ENCODE data around the gene MSANTD2. TPM values are rescaled to one million over a fixed set of nuclear protein-coding genes. Genes with fewer than 3 reads are reported as not detected.

The MSANTD2 gene
- total and polyA plus RNA-seq, 7 experiments from 2014 or later, result 3.8 to 29.5 (median 12.1) TPM

GRCh38 chr11:124754710-124755109, 45.5 kb downstream of the MSANTD2 start:
- ATAC-seq (no peak), DNase-seq (no peak)
- intact Hi-C loops (cut with micrococcal nuclease), result no loop called here
- Histone ChIP-seq H3K36me3 (ENCODE audit: control insufficient read depth in 2 of 3, insufficient read depth in 3 of 3, low read length in 3 of 3) (no peaks in the 10 kb centered on the region), H3K27me3 (ENCODE audit: control insufficient read depth in 2 of 2, insufficient read depth in 2 of 2, low read length in 2 of 2) (peaks cover 0 to 2% of the 10 kb centered on the region in 2 donors), H3K4me1 (ENCODE audit: control insufficient read depth in 2 of 2, insufficient read depth in 2 of 2, low read length in 2 of 2) (peaks cover 0 to 17% of the 10 kb centered on the region in 2 donors), H3K27ac (ENCODE audit: low read depth, low read length) (no peak overlapping the region), H3K4me3 (ENCODE audit: low read length) (no peak overlapping the region), H3K9me3 (ENCODE audit: control insufficient read depth in 2 of 3, low read length in 3 of 3) (no peaks in the 10 kb centered on the region)
- Mint-ChIP-seq H3K36me3 (no peaks in the 10 kb centered on the region), H3K27me3 (peaks cover 29 to 38% (median 33%) of the 10 kb centered on the region in 5 donors), H3K27ac (no peak overlapping the region), H3K4me1 (peaks cover 6 to 32% (median 15%) of the 10 kb centered on the region in 7 donors), H3K4me3 (no peak overlapping the region), H3K9me3 (peaks cover 0 to 2% (median 0%) of the 10 kb centered on the region in 11 donors)
- POLR2A ChIA-PET, result interaction anchor here (0.8 to 5.4 kb wide), 2 partner anchors 7 to 82 kb away, joined by 3 to 42 read pairs; partner anchors contain the start of gene SIAE
- CTCF ChIA-PET, result interaction anchor here (0.7 to 4.5 kb wide), 2 partner anchors 7 to 14 kb away, joined by 3 to 23 read pairs; no protein-coding TSS in a partner anchor

GRCh38 chr11:124754309-124754708, 45.9 kb downstream of the MSANTD2 start:
- Histone ChIP-seq H3K27ac (ENCODE audit: low read depth, low read length) (no peak overlapping the region), H3K4me3 (ENCODE audit: low read length) (no peak overlapping the region), H3K9me3 (ENCODE audit: control insufficient read depth in 2 of 3, low read length in 3 of 3) (no peaks in the 10 kb centered on the region), H3K36me3 (ENCODE audit: control insufficient read depth in 2 of 3, insufficient read depth in 3 of 3, low read length in 3 of 3) (no peaks in the 10 kb centered on the region), H3K4me1 (ENCODE audit: control insufficient read depth in 2 of 2, insufficient read depth in 2 of 2, low read length in 2 of 2) (peaks cover 0 to 13% of the 10 kb centered on the region in 2 donors), H3K27me3 (ENCODE audit: control insufficient read depth in 2 of 2, insufficient read depth in 2 of 2, low read length in 2 of 2) (peaks cover 0 to 2% of the 10 kb centered on the region in 2 donors)
- ATAC-seq (no peak), DNase-seq (no peak)
- Mint-ChIP-seq H3K4me3 (no peak overlapping the region), H3K4me1 (peaks cover 6 to 29% (median 13%) of the 10 kb centered on the region in 7 donors), H3K27me3 (peaks cover 28 to 35% (median 29%) of the 10 kb centered on the region in 5 donors), H3K9me3 (peaks cover 0 to 2% (median 0%) of the 10 kb centered on the region in 11 donors), H3K36me3 (no peaks in the 10 kb centered on the region), H3K27ac (no peak overlapping the region)
- POLR2A ChIA-PET, result interaction anchor here (0.8 kb wide), 1 partner anchor 81 kb away, joined by 3 read pairs; the partner anchor contains the start of gene SIAE
- CTCF ChIA-PET, result interaction anchor here (1.6 to 2.0 kb wide), 2 partner anchors 8 to 10 kb away, joined by 3 to 5 read pairs; partner anchors contain the start of gene ESAM
- intact Hi-C loops (cut with micrococcal nuclease), result no loop called here

DNA sequence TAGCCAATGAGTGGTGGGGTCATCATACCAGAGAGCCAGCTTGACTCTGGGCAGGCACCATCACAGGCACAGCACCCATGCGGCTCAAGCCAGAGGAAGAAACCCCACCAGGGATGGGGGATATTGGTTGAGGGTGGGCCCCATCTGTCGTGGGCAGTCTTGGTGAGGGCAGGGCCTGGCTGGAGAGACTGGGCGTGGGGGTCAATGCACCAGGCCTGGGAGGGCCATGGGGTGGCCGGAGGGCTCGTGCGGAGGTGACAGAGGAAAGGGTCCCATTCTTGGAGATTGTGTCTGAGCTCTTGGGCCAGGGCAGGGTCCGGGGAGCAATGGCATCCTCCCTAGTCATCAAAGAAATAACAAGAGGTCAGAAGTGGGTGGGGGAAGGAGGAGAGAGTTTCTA, 46.6 kb downstream of the MSANTD2 start:
- Mint-ChIP-seq H3K36me3 (no peaks in the 10 kb centered on the region), H3K27me3 (peaks cover 23 to 29% (median 28%) of the 10 kb centered on the region in 5 donors), H3K4me3 (no peak overlapping the region), H3K4me1 (peaks cover 5 to 29% (median 10%) of the 10 kb centered on the region in 7 donors), H3K9me3 (peaks cover 0 to 2% (median 0%) of the 10 kb centered on the region in 11 donors), H3K27ac (no peak overlapping the region)
- Histone ChIP-seq H3K4me3 (ENCODE audit: low read length) (no peak overlapping the region), H3K36me3 (ENCODE audit: control insufficient read depth in 2 of 3, insufficient read depth in 3 of 3, low read length in 3 of 3) (no peaks in the 10 kb centered on the region), H3K27me3 (ENCODE audit: control insufficient read depth in 2 of 2, insufficient read depth in 2 of 2, low read length in 2 of 2) (peaks cover 0 to 1% of the 10 kb centered on the region in 2 donors), H3K27ac (ENCODE audit: low read depth, low read length) (no peak overlapping the region), H3K4me1 (ENCODE audit: control insufficient read depth in 2 of 2, insufficient read depth in 2 of 2, low read length in 2 of 2) (peaks cover 0 to 6% of the 10 kb centered on the region in 2 donors), H3K9me3 (ENCODE audit: control insufficient read depth in 2 of 3, low read length in 3 of 3) (no peaks in the 10 kb centered on the region)
- no peak for ATAC-seq
- ChIA-PET POLR2A (interaction anchor here (0.6 to 8.7 kb wide), 3 partner anchors 8 to 82 kb away, joined by 3 to 112 read pairs (median 3); partner anchors contain the start of genes SIAE and SPA17), CTCF (interaction anchor here (1.2 to 2.0 kb wide), 4 partner anchors 9 to 84 kb away, joined by 3 to 5 read pairs (median 4); partner anchors contain the start of gene ESAM)
- intact Hi-C loops (cut with micrococcal nuclease), result no loop called here
- no peak for DNase-seq

GRCh38 chr11:124753205-124753604, 47.0 kb downstream of the MSANTD2 start:
- Mint-ChIP-seq H3K4me3 (no peak overlapping the region), H3K27ac (no peak overlapping the region), H3K4me1 (peaks cover 1 to 25% (median 7%) of the 10 kb centered on the region in 7 donors), H3K36me3 (no peaks in the 10 kb centered on the region), H3K9me3 (peaks cover 0 to 2% (median 0%) of the 10 kb centered on the region in 11 donors), H3K27me3 (peaks cover 18 to 25% (median 23%) of the 10 kb centered on the region in 5 donors)
- H3K36me3 ChIP-seq (ENCODE audit: control insufficient read depth in 2 of 3, insufficient read depth in 3 of 3, low read length in 3 of 3), result no peaks in the 10 kb centered on the region
- H3K4me3 ChIP-seq (ENCODE audit: low read length), result no peak overlapping the region
- ATAC-seq, result no peak
- H3K27me3 ChIP-seq (ENCODE audit: control insufficient read depth in 2 of 2, insufficient read depth in 2 of 2, low read length in 2 of 2), result no peaks in the 10 kb centered on the region
- H3K27ac ChIP-seq (ENCODE audit: low read depth, low read length), result no peak overlapping the region
- intact Hi-C loops (cut with micrococcal nuclease), result no loop called here
- ChIA-PET POLR2A (interaction anchor here (0.6 to 8.7 kb wide), 4 partner anchors 8 to 81 kb away, joined by 3 to 112 read pairs (median 3); partner anchors contain the start of genes ESAM, SIAE and SPA17), CTCF (interaction anchor here (0.7 to 2.0 kb wide), 6 partner anchors 9 to 84 kb away, joined by 3 to 5 read pairs (median 3); partner anchors contain the start of gene ESAM)
- H3K4me1 ChIP-seq (ENCODE audit: control insufficient read depth in 2 of 2, insufficient read depth in 2 of 2, low read length in 2 of 2), result peaks cover 0 to 2% of the 10 kb centered on the region in 2 donors
- no peak for DNase-seq
- H3K9me3 ChIP-seq (ENCODE audit: control insufficient read depth in 2 of 3, low read length in 3 of 3), result no peaks in the 10 kb centered on the region

DNA sequence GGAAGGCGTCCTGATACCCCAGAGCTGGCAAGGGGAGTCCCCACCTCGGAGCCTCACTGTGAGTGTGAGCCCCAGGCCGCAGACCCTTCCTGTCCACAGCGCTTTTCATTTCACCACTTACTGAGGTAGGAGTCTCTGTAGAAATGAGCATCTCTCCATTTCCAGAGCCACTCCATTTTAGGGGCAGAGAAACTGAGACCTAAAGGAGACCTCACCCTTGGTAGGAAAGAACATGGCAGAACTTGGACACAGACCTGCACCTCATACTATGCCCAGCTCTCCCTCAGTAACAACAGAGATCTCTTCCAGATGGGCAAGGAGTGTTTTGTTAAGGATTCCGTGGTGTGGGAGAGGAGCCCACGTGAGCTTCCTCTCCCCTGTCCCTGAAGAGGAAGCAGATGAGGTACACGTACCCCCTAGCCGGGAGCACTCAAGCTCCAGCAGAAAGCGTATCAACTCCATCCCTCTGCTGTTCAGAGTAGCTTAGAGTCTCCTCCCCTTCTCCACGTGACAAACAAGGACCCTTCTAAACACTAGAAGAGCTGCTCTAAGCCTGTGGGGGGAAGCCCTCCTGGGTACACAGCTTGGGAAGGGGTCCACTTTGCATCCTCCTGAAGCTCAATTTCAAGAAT, 47.6 kb downstream of the MSANTD2 start:
- no peaks in the 10 kb centered on the region for H3K36me3 Mint-ChIP-seq
- no peak for ATAC-seq
- peak overlapping the region in 7 of 10 donors; percentile 38 to 65 (median 49) for H3K4me3 Mint-ChIP-seq
- Histone ChIP-seq H3K4me1 (ENCODE audit: control insufficient read depth in 2 of 2, insufficient read depth in 2 of 2, low read length in 2 of 2) (no peaks in the 10 kb centered on the region), H3K9me3 (ENCODE audit: control insufficient read depth in 2 of 3, low read length in 3 of 3) (no peaks in the 10 kb centered on the region), H3K27me3 (ENCODE audit: control insufficient read depth in 2 of 2, insufficient read depth in 2 of 2, low read length in 2 of 2) (no peaks in the 10 kb centered on the region), H3K36me3 (ENCODE audit: control insufficient read depth in 2 of 3, insufficient read depth in 3 of 3, low read length in 3 of 3) (no peaks in the 10 kb centered on the region), H3K27ac (ENCODE audit: low read depth, low read length) (peak overlapping the region; percentile 8), H3K4me3 (ENCODE audit: low read length) (no peak overlapping the region)
- peak overlapping the region in 5 of 9 donors; percentile 23 to 70 (median 63) for H3K27ac Mint-ChIP-seq
- peaks cover 13 to 20% (median 17%) of the 10 kb centered on the region in 5 donors for H3K27me3 Mint-ChIP-seq
- peaks cover 0 to 24% (median 5%) of the 10 kb centered on the region in 7 donors for H3K4me1 Mint-ChIP-seq
- ChIA-PET POLR2A (interaction anchor here (0.9 to 8.7 kb wide), 5 partner anchors 8 to 201 kb away, joined by 3 to 112 read pairs (median 3); partner anchors contain the start of genes CCDC15, ESAM, SIAE and SPA17), CTCF (interaction anchor here (0.6 to 2.0 kb wide), 7 partner anchors 8 to 85 kb away, joined by 3 to 7 read pairs (median 3); partner anchors contain the start of gene ESAM)
- peaks cover 0 to 2% (median 0%) of the 10 kb centered on the region in 11 donors for H3K9me3 Mint-ChIP-seq
- no peak for DNase-seq
- intact Hi-C loops (cut with micrococcal nuclease), result no loop called here

- ATAC-seq, result no peak
- H3K9me3 Mint-ChIP-seq, result peaks cover 0 to 2% (median 0%) of the 10 kb centered on the region in 11 donors
Observed at GRCh38 chr11:124751741-124752470, 48.3 kb downstream of the MSANTD2 start, which contains the start of gene VSIG2. VSIG2 (minus strand) TSS chr11:124752255; CDS start chr11:124752137, 118 bp downstream.

More at GRCh38 chr11:124751741-124752470, 48.3 kb downstream of the MSANTD2 start, which contains the start of gene VSIG2:
- Histone ChIP-seq H3K27me3 (ENCODE audit: control insufficient read depth in 2 of 2, insufficient read depth in 2 of 2, low read length in 2 of 2) (no peaks in the 10 kb centered on the region), H3K9me3 (ENCODE audit: control insufficient read depth in 2 of 3, low read length in 3 of 3) (no peaks in the 10 kb centered on the region), H3K36me3 (ENCODE audit: control insufficient read depth in 2 of 3, insufficient read depth in 3 of 3, low read length in 3 of 3) (no peaks in the 10 kb centered on the region), H3K4me3 (ENCODE audit: low read length) (no peak within 1 kb of the TSS), H3K27ac (ENCODE audit: low read depth, low read length) (peak within 1 kb of the TSS; percentile 39), H3K4me1 (ENCODE audit: control insufficient read depth in 2 of 2, insufficient read depth in 2 of 2, low read length in 2 of 2) (peaks cover 0 to 3% of the 10 kb centered on the region in 2 donors)
- ChIA-PET POLR2A (interaction anchor here (0.9 to 8.7 kb wide), 5 partner anchors 9 to 202 kb away, joined by 3 to 112 read pairs (median 3); partner anchors contain the start of genes CCDC15, ESAM, SIAE and SPA17), CTCF (interaction anchor here (0.6 to 1.6 kb wide), 3 partner anchors 9 to 83 kb away, joined by 4 to 7 read pairs (median 4); no protein-coding TSS in a partner anchor)
- Mint-ChIP-seq H3K4me1 (peaks cover 0 to 27% (median 9%) of the 10 kb centered on the region in 7 donors), H3K27ac (peak within 1 kb of the TSS in 6 of 9 donors; percentile 60 to 76 (median 70)), H3K27me3 (peaks cover 6 to 13% (median 11%) of the 10 kb centered on the region in 5 donors), H3K4me3 (peak within 1 kb of the TSS in 8 of 10 donors; percentile 30 to 65 (median 48)), H3K36me3 (no peaks in the 10 kb centered on the region)
- peak in 1 of 9 donors; percentile 26 for DNase-seq
- intact Hi-C loops (cut with micrococcal nuclease), result no loop called here
